Neuronal stem cell (in vitro differentiated cells): ENCODE data around the gene DCDC1.
A peak's percentile ranks its signal among the peaks of the same experiment; 100 is the strongest.

Experiments
- DNase-seq: peaks from one replicate; pipeline ENCODE4 v3.0.0-alpha.2; 2013; ENCODE audit warnings: low spot score
- H2AFZ ChIP-seq: one replicate; pipeline ENCODE4 v1.6.1; 2013; ENCODE audit warnings: mild to moderate bottlenecking, low read length, inconsistent platforms
- H2AK5ac ChIP-seq: 2 replicates; pipeline ENCODE4 v1.6.1; 2013; ENCODE audit warnings: low read depth, mild to moderate bottlenecking, inconsistent platforms, low read length, moderate library complexity, mixed read lengths
- H2BK120ac ChIP-seq: 2 replicates; pipeline ENCODE4 v1.6.1; 2013; ENCODE audit warnings: low read depth, mild to moderate bottlenecking, inconsistent platforms, low read length, moderate library complexity, mixed read lengths
- H2BK12ac ChIP-seq: one replicate; pipeline ENCODE4 v1.6.1; 2013; ENCODE audit warnings: low read length, inconsistent platforms
- H2BK15ac ChIP-seq: 2 replicates; pipeline ENCODE4 v1.6.1; 2013; ENCODE audit warnings: mild to moderate bottlenecking, low read length, inconsistent platforms, mixed read lengths
- H2BK5ac ChIP-seq: one replicate; pipeline ENCODE4 v1.6.1; 2013; ENCODE audit warnings: inconsistent platforms, mild to moderate bottlenecking, low read length, moderate library complexity
- H3K14ac ChIP-seq: one replicate; pipeline ENCODE4 v1.6.1; 2013; ENCODE audit warnings: low read length, inconsistent platforms
- H3K18ac ChIP-seq: 2 replicates; pipeline ENCODE4 v1.6.1; 2013; ENCODE audit warnings: low read length, inconsistent platforms
- H3K23ac ChIP-seq: 2 replicates; pipeline ENCODE4 v1.6.1; 2013; ENCODE audit warnings: low read depth, mild to moderate bottlenecking, mixed read lengths, low read length, inconsistent platforms; ENCODE audit not compliant: poor library complexity
- H3K27ac ChIP-seq: replicated peaks from 3 replicates; pipeline ENCODE4 v1.5.1; 2013; ENCODE audit warnings: low read length, inconsistent platforms
- H3K27me3 ChIP-seq, 3 experiments: 2 replicates each; pipeline ENCODE4 v1.6.1; 2013; ENCODE audit warnings: low read length in 3 of 3, mild to moderate bottlenecking in 2 of 3, inconsistent platforms in 1 of 3, low read depth in 1 of 3, mixed read lengths in 1 of 3, moderate library complexity in 1 of 3; ENCODE audit not compliant: control insufficient read depth in 3 of 3, insufficient read depth in 3 of 3
- H3K36me3 ChIP-seq, 2 donors: replicated peaks in 1 of 2; 2 replicates each; pipeline ENCODE4 v1.6.1; 2013; ENCODE audit warnings: low read length in 2 of 2; ENCODE audit not compliant: control insufficient read depth in 2 of 2, insufficient read depth in 2 of 2
- H3K4ac ChIP-seq: 2 replicates; pipeline ENCODE4 v1.6.1; 2013; ENCODE audit warnings: inconsistent platforms, mild to moderate bottlenecking, low read length, moderate library complexity
- H3K4me1 ChIP-seq, 2 donors: 1 replicate in 1 of 2; 2 replicates in 1 of 2; pipeline ENCODE4 v1.6.1; 2013; ENCODE audit warnings: low read length in 2 of 2, low read depth in 1 of 2; ENCODE audit not compliant: control insufficient read depth in 2 of 2, insufficient read depth in 1 of 2
- H3K4me2 ChIP-seq: one replicate; pipeline ENCODE4 v1.6.1; 2013; ENCODE audit warnings: mild to moderate bottlenecking, low read length, inconsistent platforms; ENCODE audit not compliant: insufficient read depth, poor library complexity, severe bottlenecking
- H3K4me3 ChIP-seq, 2 donors: 2 replicates each; pipeline ENCODE4 v1.5.1; 2013; ENCODE audit warnings: low read length in 2 of 2, mild to moderate bottlenecking in 2 of 2, inconsistent platforms in 1 of 2, moderate library complexity in 1 of 2
- H3K79me1 ChIP-seq: one replicate; pipeline ENCODE4 v1.6.1; 2013; ENCODE audit warnings: low read depth, mild to moderate bottlenecking, inconsistent platforms, low read length, moderate library complexity
- H3K9ac ChIP-seq: one replicate; pipeline ENCODE4 v1.6.1; 2013; ENCODE audit warnings: mild to moderate bottlenecking, low read depth, low read length, inconsistent platforms; ENCODE audit not compliant: poor library complexity
- H3K9me3 ChIP-seq, 2 donors: replicated peaks in 1 of 2; 2 replicates each; pipeline versions ENCODE3 to v1.6.1; 2013; ENCODE audit warnings: low read length in 2 of 2, mild to moderate bottlenecking in 2 of 2, inconsistent platforms in 1 of 2, low read depth in 1 of 2, mixed read lengths in 1 of 2, moderate library complexity in 1 of 2; ENCODE audit not compliant: control insufficient read depth in 2 of 2, insufficient read depth in 1 of 2
- H4K8ac ChIP-seq: one replicate; pipeline ENCODE4 v1.6.1; 2013; ENCODE audit warnings: low read depth, mild to moderate bottlenecking, inconsistent platforms, low read length, moderate library complexity
- H4K91ac ChIP-seq: one replicate; pipeline ENCODE4 v1.6.1; 2013; ENCODE audit warnings: low read length, low read depth, mild to moderate bottlenecking, inconsistent platforms; ENCODE audit not compliant: poor library complexity
- WGBS, 2 donors: extraction: QIAGEN DNeasy Blood & Tissue Kit; methylation state at CpG; one replicate each; pipeline ENCODE4 v1.1.7; 2013; ENCODE audit warnings: missing lambda C conversion rate in 2 of 2, mixed read lengths in 1 of 2; ENCODE audit not compliant: insufficient read length in 2 of 2, insufficient replicate concordance in 1 of 2; ENCODE audit errors: extremely low coverage in 2 of 2; 5-methylcytosine and 5-hydroxymethylcytosine counted together

DCDC1 gene

DNA sequence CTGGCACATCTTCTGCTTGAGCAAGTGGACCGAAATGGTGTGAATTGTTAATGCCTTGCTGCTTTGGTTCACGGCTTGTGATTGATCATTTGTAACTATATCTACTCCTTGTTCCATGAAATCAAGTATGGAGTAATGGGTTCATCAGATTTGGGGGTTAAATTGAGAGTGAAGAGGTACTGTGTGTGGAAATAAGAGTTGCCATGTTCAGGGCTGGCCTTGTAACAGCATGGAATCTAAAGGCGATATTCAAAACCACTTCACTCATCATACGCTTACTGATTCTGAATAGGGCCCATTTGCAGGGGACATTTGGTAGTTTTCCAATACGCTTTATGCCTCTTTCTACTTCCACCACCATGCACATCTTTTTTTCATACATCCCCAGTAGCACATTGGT, 122.2 kb downstream of the DCDC1 start:
- no peak overlapping the region for H4K8ac ChIP-seq
- no peaks in the 10 kb centered on the region for H3K27me3 ChIP-seq
- WGBS, 2 donors = no CpG with 5 or more reads among the region's 5 CpGs
- peaks cover 1 to 8% of the 10 kb centered on the region in 2 donors for H3K4me1 ChIP-seq
- H3K27ac ChIP-seq = no peak overlapping the region
- H3K18ac ChIP-seq = no peak overlapping the region
- H2BK15ac ChIP-seq = no peak overlapping the region
- H2BK12ac ChIP-seq = no peak overlapping the region
- no peak overlapping the region for H2BK5ac ChIP-seq
- no peak overlapping the region for H3K14ac ChIP-seq
- no peaks in the 10 kb centered on the region for H3K9me3 ChIP-seq
- H2AFZ ChIP-seq = no peak overlapping the region
- DNase-seq = no peak
- H3K4me2 ChIP-seq = no peak overlapping the region
- no peak overlapping the region for H2AK5ac ChIP-seq
- no peak overlapping the region for H3K9ac ChIP-seq
- no peak overlapping the region for H3K4me3 ChIP-seq
- H3K4ac ChIP-seq = no peak overlapping the region
- no peaks in the 10 kb centered on the region for H3K36me3 ChIP-seq
- H4K91ac ChIP-seq = no peak overlapping the region
- no peaks in the 10 kb centered on the region for H3K79me1 ChIP-seq
- no peak overlapping the region for H3K23ac ChIP-seq
- H2BK120ac ChIP-seq = no peak overlapping the region

- no CpG with 5 or more reads among the region's 4 CpGs for WGBS, 2 donors
Measured at GRCh38 chr11:31246451-31247165, 122.9 kb downstream of the DCDC1 start.

GRCh38 chr11:31243706-31244105, 125.8 kb downstream of the DCDC1 start:
- H2AK5ac ChIP-seq = no peak overlapping the region

More at GRCh38 chr11:31246451-31247165, 122.9 kb downstream of the DCDC1 start:
- H3K14ac ChIP-seq = no peak overlapping the region
- H2BK12ac ChIP-seq = no peak overlapping the region
- no peaks in the 10 kb centered on the region for H3K79me1 ChIP-seq
- H3K4me2 ChIP-seq = no peak overlapping the region
- no peaks in the 10 kb centered on the region for H3K36me3 ChIP-seq
- no peak overlapping the region for H3K4ac ChIP-seq
- H3K4me3 ChIP-seq = no peak overlapping the region
- H3K27ac ChIP-seq = no peak overlapping the region
- no peak overlapping the region for H3K9ac ChIP-seq
- no peak overlapping the region for H2AK5ac ChIP-seq
- peaks cover 1 to 10% of the 10 kb centered on the region in 2 donors for H3K4me1 ChIP-seq
- no peak overlapping the region for H2BK15ac ChIP-seq
- no peak overlapping the region for H3K23ac ChIP-seq
- H3K18ac ChIP-seq = no peak overlapping the region
- H2BK120ac ChIP-seq = no peak overlapping the region
- no peak overlapping the region for H2AFZ ChIP-seq
- H4K8ac ChIP-seq = no peak overlapping the region
- no peak overlapping the region for H2BK5ac ChIP-seq
- H3K27me3 ChIP-seq = no peaks in the 10 kb centered on the region
- no peak for DNase-seq
- H4K91ac ChIP-seq = no peak overlapping the region
- H3K9me3 ChIP-seq = no peaks in the 10 kb centered on the region

DNA sequence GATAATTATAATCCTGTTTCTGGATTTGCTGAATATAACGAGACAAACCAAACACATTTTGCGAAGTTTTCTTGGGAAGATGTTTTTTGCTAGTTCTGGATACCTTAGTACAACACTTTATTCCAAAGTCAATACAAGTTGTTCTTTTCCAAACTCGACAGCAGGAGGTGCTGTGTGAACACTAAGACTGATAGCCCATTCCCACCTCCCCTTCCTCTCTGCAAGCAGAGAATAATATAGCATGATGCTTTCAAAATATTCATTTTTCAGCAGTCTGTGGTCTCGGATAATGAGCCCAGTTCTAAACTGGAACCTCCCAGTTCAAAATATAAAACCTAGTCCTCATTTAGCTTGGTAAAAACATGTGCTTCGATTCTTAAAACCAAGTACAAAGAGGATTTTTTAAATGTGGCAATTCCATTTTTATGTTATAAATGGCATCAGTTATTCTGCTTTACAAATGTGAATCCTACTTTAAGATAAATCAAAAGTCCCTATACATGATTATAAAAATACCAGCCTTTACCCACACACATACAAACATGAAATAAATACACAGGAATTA, 129.1 kb downstream of the DCDC1 start:
- WGBS, 2 donors = no CpG with 5 or more reads among the region's 5 CpGs
- DNase-seq = peak; percentile 50
- Histone ChIP-seq H2BK12ac (no peak overlapping the region), H4K8ac (no peak overlapping the region), H2BK15ac (no peak overlapping the region), H3K27ac (no peak overlapping the region), H3K4me3 (no peak overlapping the region), H3K14ac (no peak overlapping the region), H3K4ac (no peak overlapping the region), H3K4me2 (no peak overlapping the region), H3K27me3 (no peaks in the 10 kb centered on the region), H4K91ac (no peak overlapping the region), H3K4me1 (peaks cover 4 to 51% of the 10 kb centered on the region in 2 donors), H3K79me1 (no peaks in the 10 kb centered on the region), H3K36me3 (no peaks in the 10 kb centered on the region), H3K18ac (no peak overlapping the region), H2AFZ (peak overlapping the region; percentile 80), H2BK120ac (no peak overlapping the region), H2AK5ac (no peak overlapping the region), H2BK5ac (no peak overlapping the region), H3K9me3 (no peaks in the 10 kb centered on the region), H3K23ac (no peak overlapping the region), H3K9ac (no peak overlapping the region)

More at GRCh38 chr11:31243706-31244105, 125.8 kb downstream of the DCDC1 start:
- H2BK5ac ChIP-seq = no peak overlapping the region
- DNase-seq = peak; percentile 20
- no peaks in the 10 kb centered on the region for H3K9me3 ChIP-seq
- H3K27me3 ChIP-seq = no peaks in the 10 kb centered on the region
- no peak overlapping the region for H4K91ac ChIP-seq
- no peaks in the 10 kb centered on the region for H3K36me3 ChIP-seq
- peak overlapping the region; percentile 7 for H2AFZ ChIP-seq
- no peak overlapping the region for H4K8ac ChIP-seq
- H3K18ac ChIP-seq = no peak overlapping the region
- no peak overlapping the region for H3K14ac ChIP-seq
- no peak overlapping the region for H3K4ac ChIP-seq
- no peak overlapping the region for H3K27ac ChIP-seq
- no peak overlapping the region for H3K4me3 ChIP-seq
- no peak overlapping the region for H2BK12ac ChIP-seq
- no CpG with 5 or more reads among the region's 1 CpG for whole genome bisulfite sequencing, 2 donors
- H2BK15ac ChIP-seq = no peak overlapping the region
- H3K4me1 ChIP-seq = peaks cover 1 to 31% of the 10 kb centered on the region in 2 donors
- no peak overlapping the region for H3K9ac ChIP-seq
- no peak overlapping the region for H3K23ac ChIP-seq
- no peaks in the 10 kb centered on the region for H3K79me1 ChIP-seq
- H2BK120ac ChIP-seq = no peak overlapping the region
- no peak overlapping the region for H3K4me2 ChIP-seq
